SK-N-SH treated with all-trans-retinoic acid at 6 μM for 48 hours (cell line): ENCODE measurements around the gene PAPPA.

Source experiments
- CSDC2 ChIP-seq: fragments of 250-450 bp; sonication (Bioruptor Pico); IDR thresholded peaks from 2 replicates; pipeline ENCODE4 v1.5.0; 2020; ENCODE audit warnings: mild to moderate bottlenecking, moderate library complexity
- ESRRG ChIP-seq: fragments of 250-450 bp; sonication (Bioruptor Pico); IDR thresholded peaks from 2 replicates; pipeline ENCODE4 v1.6.1; 2021; ENCODE audit warnings: mild to moderate bottlenecking
- OSR1 ChIP-seq: fragments of 250-450 bp; sonication (Bioruptor Pico); IDR thresholded peaks from 2 replicates; pipeline ENCODE4 v1.8.0; 2022; ENCODE audit warnings: moderate library complexity, mild to moderate bottlenecking, inconsistent platforms
- RARB ChIP-seq: fragments of 250-450 bp; sonication (Bioruptor Pico); IDR thresholded peaks from 2 replicates; pipeline ENCODE4 v1.8.0; 2021; ENCODE audit warnings: mild to moderate bottlenecking, moderate library complexity
- TOX ChIP-seq: fragments of 250-450 bp; sonication (Bioruptor Pico); IDR thresholded peaks from 2 replicates; pipeline ENCODE4 v1.8.0; 2021; ENCODE audit warnings: mild to moderate bottlenecking, moderate library complexity, borderline replicate concordance
- TSHZ2 ChIP-seq: fragments of 250-450 bp; sonication (Bioruptor Pico); IDR thresholded peaks from 2 replicates; pipeline ENCODE4 v1.5.0; 2020; ENCODE audit warnings: mild to moderate bottlenecking, moderate library complexity
- ZFP30 ChIP-seq: fragments of 450-650 bp; formaldehyde crosslinking; IDR thresholded peaks from 2 replicates; pipeline ENCODE4 v1.5.0; 2022; ENCODE audit warnings: mild to moderate bottlenecking, moderate library complexity
- ZNF70 ChIP-seq: fragments of 450-650 bp; formaldehyde crosslinking; IDR thresholded peaks from 2 replicates; pipeline ENCODE4 v1.5.0; 2020; ENCODE audit warnings: mild to moderate bottlenecking, moderate library complexity

DNA sequence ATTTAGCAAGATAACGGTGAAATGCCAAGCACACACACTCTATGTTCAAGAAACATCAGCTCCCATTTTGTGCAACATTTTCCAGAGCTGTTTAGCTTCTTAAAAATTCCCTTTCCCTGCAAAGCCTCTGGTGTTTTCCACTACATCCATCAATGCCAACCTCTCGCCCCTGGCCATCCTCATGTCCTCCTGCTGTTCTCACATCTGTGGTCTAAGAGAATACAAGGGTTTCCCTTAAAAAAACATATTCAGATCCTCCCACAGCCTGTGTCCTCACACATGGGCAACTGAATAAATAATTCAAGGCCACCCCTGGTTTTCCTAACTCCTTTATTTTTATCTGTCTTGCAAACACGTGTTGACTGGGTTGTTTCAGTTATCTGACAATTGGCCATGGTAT is 70.3 kb downstream of the PAPPA start:
- TF ChIP-seq TSHZ2 (CRISPR knock-in tag): no peak
- TF ChIP-seq OSR1 (CRISPR knock-in tag): no peak
- no peak for TF ChIP-seq RARB (CRISPR knock-in tag)
- TF ChIP-seq TOX (CRISPR knock-in tag): no peak
- no peak for TF ChIP-seq ESRRG (CRISPR knock-in tag)
- no peak for TF ChIP-seq ZFP30 (CRISPR knock-in tag)
- TF ChIP-seq ZNF70 (CRISPR knock-in tag): no peak
- no peak for TF ChIP-seq CSDC2 (CRISPR knock-in tag)
